Smooth muscle cell of the brain vasculature (primary cell): ENCODE measurements around the gene HK1.
"Not testable (repeated sequence)": the region's sequence is repeated elsewhere in the genome, so short reads cannot be mapped to it uniquely, and the experiment has no call there.

Experiments used
- DNase-seq: peaks from one replicate; pipeline ENCODE4 v3.0.0-alpha.2; 2012; ENCODE audit warnings: low read depth, low spot score

Gene HK1

DNA sequence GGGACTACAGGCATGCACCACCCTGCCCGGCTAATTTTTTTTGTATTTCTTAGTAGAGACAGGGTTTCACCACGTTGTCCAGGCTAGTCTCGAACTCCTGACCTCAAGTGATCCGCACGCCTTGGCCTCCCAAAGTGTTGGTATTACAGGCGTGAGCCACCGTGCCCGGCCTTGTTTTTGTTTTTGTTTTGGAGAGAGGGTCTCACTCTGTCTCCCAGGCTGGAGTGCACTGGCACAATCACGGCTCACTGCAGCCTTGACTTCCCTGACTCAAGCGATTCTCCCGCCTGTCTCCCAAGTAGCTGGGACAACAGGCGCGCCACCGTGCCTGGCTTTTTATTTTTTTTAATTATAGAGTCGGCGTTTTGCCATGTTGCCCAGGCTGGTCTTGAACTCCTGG lies 172.1 kb downstream of the HK1 start:
- not testable (repeated sequence) for DNase-seq

DNA sequence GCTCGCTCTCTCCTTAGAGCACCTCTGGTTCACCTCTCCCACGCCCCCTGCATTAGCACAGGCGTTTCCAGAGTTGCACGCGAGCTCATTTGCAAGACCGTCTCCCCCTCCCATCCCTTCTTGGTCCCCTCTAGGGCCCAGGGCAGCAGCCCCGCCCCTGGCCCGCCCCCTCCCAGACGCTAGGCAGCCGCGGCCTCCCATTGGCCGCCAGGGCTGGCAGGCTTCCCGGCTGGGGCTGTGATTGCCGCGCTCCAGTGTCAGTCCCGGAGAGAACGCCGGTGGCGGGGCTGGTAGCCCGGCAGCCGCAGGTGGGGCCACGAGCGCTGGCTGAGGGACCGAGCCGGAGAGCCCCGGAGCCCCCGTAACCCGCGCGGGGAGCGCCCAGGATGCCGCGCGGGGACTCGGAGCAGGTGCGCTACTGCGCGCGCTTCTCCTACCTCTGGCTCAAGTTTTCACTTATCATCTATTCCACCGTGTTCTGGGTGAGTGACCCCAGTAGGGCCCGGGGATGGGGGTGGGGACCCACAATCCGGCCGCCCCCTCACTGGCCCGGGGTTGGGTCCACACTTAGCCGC lies 173.0 kb downstream of the HK1 start, which contains the start of gene TSPAN15:
TSPAN15 (plus strand) TSS at position 257 of the 575 bp plus-strand sequence; CDS start at position 387, 130 bp downstream.
- DNase-seq: peak; percentile 17
